C4-2B (cell line): ENCODE measurements around the gene RGS11.

Experiments
- ZFX ChIP-seq: fragments of 450-650 bp; IDR thresholded peaks from 2 replicates; pipeline ENCODE4 v1.6.1; 2017
- TF ChIP-seq, protein P1 (sequence below): fragments of 450-650 bp; conservative IDR thresholded peaks from 2 replicates; pipeline ENCODE4 v1.5.1; 2017; ENCODE audit warnings: mild to moderate bottlenecking

DNA sequence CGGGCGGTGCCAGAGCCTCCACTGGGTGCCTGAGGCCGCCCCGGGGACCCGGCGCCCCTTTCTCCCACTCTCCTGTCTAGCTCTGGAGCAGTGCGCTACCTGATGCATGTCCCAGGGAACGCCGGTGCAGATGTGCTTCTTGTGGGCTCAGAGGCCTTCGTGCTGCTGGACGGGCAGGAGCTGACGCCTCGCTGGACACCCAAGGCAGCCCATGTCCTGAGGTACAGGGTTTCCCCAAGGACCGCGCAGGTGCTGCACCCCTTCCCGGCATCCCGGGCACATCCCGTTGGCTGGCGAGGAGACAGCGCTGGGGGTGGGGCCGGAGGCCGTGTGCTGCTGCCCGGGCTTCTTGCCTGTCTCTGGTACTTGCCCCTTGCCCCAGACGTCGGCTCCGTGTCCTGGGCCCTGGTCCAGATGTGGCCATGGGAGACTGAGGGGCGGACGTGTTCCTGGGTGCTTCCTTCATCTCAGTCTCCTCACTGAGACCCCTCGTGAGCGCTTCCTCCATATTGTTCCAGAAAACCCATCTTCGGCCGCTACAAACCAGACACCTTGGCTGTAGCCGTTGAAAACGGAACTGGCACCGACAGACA lies 12.5 kb downstream of the RGS11 start:
- TF ChIP-seq, protein P1, sequence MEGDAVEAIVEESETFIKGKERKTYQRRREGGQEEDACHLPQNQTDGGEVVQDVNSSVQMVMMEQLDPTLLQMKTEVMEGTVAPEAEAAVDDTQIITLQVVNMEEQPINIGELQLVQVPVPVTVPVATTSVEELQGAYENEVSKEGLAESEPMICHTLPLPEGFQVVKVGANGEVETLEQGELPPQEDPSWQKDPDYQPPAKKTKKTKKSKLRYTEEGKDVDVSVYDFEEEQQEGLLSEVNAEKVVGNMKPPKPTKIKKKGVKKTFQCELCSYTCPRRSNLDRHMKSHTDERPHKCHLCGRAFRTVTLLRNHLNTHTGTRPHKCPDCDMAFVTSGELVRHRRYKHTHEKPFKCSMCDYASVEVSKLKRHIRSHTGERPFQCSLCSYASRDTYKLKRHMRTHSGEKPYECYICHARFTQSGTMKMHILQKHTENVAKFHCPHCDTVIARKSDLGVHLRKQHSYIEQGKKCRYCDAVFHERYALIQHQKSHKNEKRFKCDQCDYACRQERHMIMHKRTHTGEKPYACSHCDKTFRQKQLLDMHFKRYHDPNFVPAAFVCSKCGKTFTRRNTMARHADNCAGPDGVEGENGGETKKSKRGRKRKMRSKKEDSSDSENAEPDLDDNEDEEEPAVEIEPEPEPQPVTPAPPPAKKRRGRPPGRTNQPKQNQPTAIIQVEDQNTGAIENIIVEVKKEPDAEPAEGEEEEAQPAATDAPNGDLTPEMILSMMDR, result no peak
- TF ChIP-seq ZFX, result no peak
